ENCODE results near the gene HPF1.

GRCh38 chr4:169682372-169683047 is 75.2 kb downstream of the HPF1 start:
- TF ChIP-seq GATA3 (IDR thresholded peaks at IDR 0.05; ENCODE audit: low read depth, low read length) (no peak), GATA2 (IDR thresholded peaks at IDR 0.05; ENCODE audit: low read depth, low read length) (no peak)

Measured in SH-SY5Y (cell line).